ENCODE results near the gene DIP2B.

GRCh38 chr12:50707396-50707795 lies 202.6 kb downstream of the DIP2B start:
- TF ChIP-seq, protein P1, sequence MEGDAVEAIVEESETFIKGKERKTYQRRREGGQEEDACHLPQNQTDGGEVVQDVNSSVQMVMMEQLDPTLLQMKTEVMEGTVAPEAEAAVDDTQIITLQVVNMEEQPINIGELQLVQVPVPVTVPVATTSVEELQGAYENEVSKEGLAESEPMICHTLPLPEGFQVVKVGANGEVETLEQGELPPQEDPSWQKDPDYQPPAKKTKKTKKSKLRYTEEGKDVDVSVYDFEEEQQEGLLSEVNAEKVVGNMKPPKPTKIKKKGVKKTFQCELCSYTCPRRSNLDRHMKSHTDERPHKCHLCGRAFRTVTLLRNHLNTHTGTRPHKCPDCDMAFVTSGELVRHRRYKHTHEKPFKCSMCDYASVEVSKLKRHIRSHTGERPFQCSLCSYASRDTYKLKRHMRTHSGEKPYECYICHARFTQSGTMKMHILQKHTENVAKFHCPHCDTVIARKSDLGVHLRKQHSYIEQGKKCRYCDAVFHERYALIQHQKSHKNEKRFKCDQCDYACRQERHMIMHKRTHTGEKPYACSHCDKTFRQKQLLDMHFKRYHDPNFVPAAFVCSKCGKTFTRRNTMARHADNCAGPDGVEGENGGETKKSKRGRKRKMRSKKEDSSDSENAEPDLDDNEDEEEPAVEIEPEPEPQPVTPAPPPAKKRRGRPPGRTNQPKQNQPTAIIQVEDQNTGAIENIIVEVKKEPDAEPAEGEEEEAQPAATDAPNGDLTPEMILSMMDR (conservative IDR thresholded peaks at IDR 0.05; ENCODE audit: low read length), result no peak
- no peak for TF ChIP-seq EZH2phosphoT487 (IDR thresholded peaks at IDR 0.05; ENCODE audit: borderline replicate concordance, low read depth, low read length)
